H1 (cell line): Measurements from ENCODE around the gene IFIT2. TPM values are rescaled to one million over a fixed set of nuclear protein-coding genes. Genes with fewer than 3 reads are reported as not detected.

Experiments used
- KDM4A ChIP-seq: IDR thresholded peaks from one replicate; pipeline ENCODE4 v1.7.1; 2012; ENCODE audit warnings: low read depth, mild to moderate bottlenecking, moderate library complexity, low read length, inconsistent platforms; ENCODE audit not compliant: severe bottlenecking
- polyA plus RNA-seq, 7 experiments: library from polyadenylated mRNA; depleted of rRNA in 3 of 7; stranded (reverse) in 5 of 7; unstranded in 2 of 7; fragments of >200 nt in 5 of 7; fragments of 200-250 nt in 2 of 7; gene quantifications; 1 replicate in 5 of 7; 2 replicates in 1 of 7; 4 replicates in 1 of 7; pipeline versions ENCODE4 v1.2.1 to v1.2.3, GENCODE V29; 2011 to 2013; ENCODE audit warnings: missing spikeins in 2 of 7, mixed read lengths in 2 of 7
- total RNA-seq: library from RNA; stranded (reverse); fragmentation: NEBNext Ultra II Directional; extraction: Animal tissue kit (Norgen Biotek cat#: 25700); gene quantifications from 2 replicates; pipeline ENCODE4 v1.2.1, GENCODE V29; 2021

IFIT2 gene
- total and polyA plus RNA-seq, 2 of the 8 experiments (the other 6 are each of a cell fraction or from before 2014, with no cell fraction given), result 0.03 to 0.35 TPM

- TF ChIP-seq KDM4A, result no peak
- TF ChIP-seq, all 59 proteins: peak for 0
Measured at GRCh38 chr10:89351412-89351779, 49.5 kb downstream of the IFIT2 start (continued).
